NCI-H1436 (cell line): Measurements from ENCODE around the gene DCAF11.
A peak's percentile ranks its signal among the peaks of the same experiment; 100 is the strongest.

Experiments
- DNase-seq: peaks from one replicate; lab custom pipeline; 2025; lab: John Stamatoyannopoulos, UW

DCAF11 gene

GRCh38 chr14:24121210-24121609, 6.6 kb downstream of the DCAF11 start:
- DNase-seq = no peak

- DNase-seq = no peak
Observed at GRCh38 chr14:24122416-24122815, 7.8 kb downstream of the DCAF11 start.

GRCh38 chr14:24122898-24123297, 8.3 kb downstream of the DCAF11 start:
- DNase-seq = no peak

GRCh38 chr14:24123424-24124417, 9.1 kb downstream of the DCAF11 start:
- DNase-seq = no peak

GRCh38 chr14:24126939-24127338, 12.4 kb downstream of the DCAF11 start:
- DNase-seq = no peak

GRCh38 chr14:24127673-24128072, 13.1 kb downstream of the DCAF11 start:
- no peak for DNase-seq

- no peak for DNase-seq
Observed at GRCh38 chr14:24129410-24129998, 14.9 kb downstream of the DCAF11 start.

- no peak for DNase-seq
Observed at GRCh38 chr14:24130380-24130716, 15.8 kb downstream of the DCAF11 start, which contains the start of gene FITM1. TSS of gene FITM1 (plus strand) at chr14:24130659. CDS start at chr14:24131564, 905 bp downstream.

- DNase-seq = no peak
Observed at GRCh38 chr14:24130717-24131548, 16.4 kb downstream of the DCAF11 start.

GRCh38 chr14:24131549-24131966, 17.0 kb downstream of the DCAF11 start:
- DNase-seq = no peak

- DNase-seq = no peak
Observed at GRCh38 chr14:24132061-24132685, 17.6 kb downstream of the DCAF11 start.

GRCh38 chr14:24132976-24133375, 18.4 kb downstream of the DCAF11 start:
- no peak for DNase-seq

GRCh38 chr14:24133735-24134134, 19.2 kb downstream of the DCAF11 start:
- DNase-seq = no peak

- no peak for DNase-seq
Observed at GRCh38 chr14:24135584-24135833, 20.9 kb downstream of the DCAF11 start.

- peak; percentile 92 for DNase-seq
Observed at GRCh38 chr14:24135834-24136683, 21.5 kb downstream of the DCAF11 start, which contains the start of gene PSME1. TSS of gene PSME1 (plus strand) at chr14:24136194. CDS start at chr14:24136263, 69 bp downstream.

GRCh38 chr14:24136684-24137528, 22.3 kb downstream of the DCAF11 start:
- DNase-seq = no peak

GRCh38 chr14:24137529-24138395, 23.2 kb downstream of the DCAF11 start:
- no peak for DNase-seq

GRCh38 chr14:24138396-24139271, 24.1 kb downstream of the DCAF11 start:
- no peak for DNase-seq
